ENCODE results near the gene FAM217A.

Gene FAM217A

GRCh38 chr6:4084444-4085331, 5.8 kb upstream of the FAM217A start:
- no peak for DNase-seq (ENCODE audit: low read depth)

- DNase-seq (ENCODE audit: low read depth), result no peak
Measured at GRCh38 chr6:4074478-4075235, 4.3 kb downstream of the FAM217A start.

- DNase-seq (ENCODE audit: low read depth), result no peak
Measured at GRCh38 chr6:4071330-4071729, 7.6 kb downstream of the FAM217A start.

GRCh38 chr6:4069199-4069598, 9.7 kb downstream of the FAM217A start:
- no peak for DNase-seq (ENCODE audit: low read depth)

GRCh38 chr6:4067673-4068072, 11.3 kb downstream of the FAM217A start:
- DNase-seq (ENCODE audit: low read depth), result no peak

GRCh38 chr6:4066029-4066755, 12.7 kb downstream of the FAM217A start:
- DNase-seq (ENCODE audit: low read depth), result no peak

- peak; percentile 88 for DNase-seq (ENCODE audit: low read depth)
Measured at GRCh38 chr6:4059115-4059777, 19.7 kb downstream of the FAM217A start.

- no peak for DNase-seq (ENCODE audit: low read depth)
Measured at GRCh38 chr6:4057036-4057435, 21.9 kb downstream of the FAM217A start.

GRCh38 chr6:4055420-4056041, 23.4 kb downstream of the FAM217A start:
- peak; percentile 86 for DNase-seq (ENCODE audit: low read depth)

- no peak for DNase-seq (ENCODE audit: low read depth)
Measured at GRCh38 chr6:4049246-4049645, 29.7 kb downstream of the FAM217A start.

GRCh38 chr6:4041480-4041879, 37.5 kb downstream of the FAM217A start:
- no peak for DNase-seq (ENCODE audit: low read depth)

- DNase-seq (ENCODE audit: low read depth), result no peak
Measured at GRCh38 chr6:4039348-4039747, 39.6 kb downstream of the FAM217A start.

- no peak for DNase-seq (ENCODE audit: low read depth)
Measured at GRCh38 chr6:4036581-4036980, 42.4 kb downstream of the FAM217A start.

GRCh38 chr6:4032475-4032874, 46.5 kb downstream of the FAM217A start:
- DNase-seq (ENCODE audit: low read depth), result no peak

- no peak for DNase-seq (ENCODE audit: low read depth)
Measured at GRCh38 chr6:4031442-4031841, 47.5 kb downstream of the FAM217A start.

- DNase-seq (ENCODE audit: low read depth), result no peak
Measured at GRCh38 chr6:4030669-4031068, 48.3 kb downstream of the FAM217A start.

- no peak for DNase-seq (ENCODE audit: low read depth)
Measured at GRCh38 chr6:4029687-4030086, 49.2 kb downstream of the FAM217A start.

- DNase-seq (ENCODE audit: low read depth), result no peak
Measured at GRCh38 chr6:4028051-4028450, 50.9 kb downstream of the FAM217A start.

- DNase-seq (ENCODE audit: low read depth), result no peak
Measured at GRCh38 chr6:4025681-4026080, 53.3 kb downstream of the FAM217A start.

GRCh38 chr6:4023240-4023639, 55.7 kb downstream of the FAM217A start:
- DNase-seq (ENCODE audit: low read depth), result no peak

- DNase-seq (ENCODE audit: low read depth), result peak; percentile 27
Measured at GRCh38 chr6:4021854-4022695, 56.9 kb downstream of the FAM217A start.
